ENCODE results near the gene PPL. TPM values are rescaled to one million over a fixed set of nuclear protein-coding genes. Genes with fewer than 3 reads are reported as not detected.

PPL gene
- total RNA-seq, 2 experiments from 2014 or later: 0.07 TPM; not detected in 1

- Mint-ChIP-seq H3K9me3 (peaks cover 20% of the 10 kb centered on the region), H3K27me3 (ENCODE audit: low read depth) (peaks cover 3% of the 10 kb centered on the region), H3K36me3 (ENCODE audit: low read depth) (peaks cover 4% of the 10 kb centered on the region), H3K4me1 (ENCODE audit: low read depth) (no peaks in the 10 kb centered on the region), H3K27ac (no peak overlapping the region), H3K4me3 (no peak overlapping the region)
- CTCF ChIA-PET: no interaction called here
- DNase-seq: no peak
- intact Hi-C loops (cut with micrococcal nuclease): no loop called here
Observed at GRCh38 chr16:4924593-4925292, 12.2 kb downstream of the PPL start.

- Mint-ChIP-seq H3K9me3 (peaks cover 20% of the 10 kb centered on the region), H3K4me3 (no peak overlapping the region), H3K27ac (no peak overlapping the region), H3K36me3 (ENCODE audit: low read depth) (peaks cover 4% of the 10 kb centered on the region), H3K27me3 (ENCODE audit: low read depth) (peaks cover 3% of the 10 kb centered on the region), H3K4me1 (ENCODE audit: low read depth) (no peaks in the 10 kb centered on the region)
- intact Hi-C loops (cut with micrococcal nuclease): no loop called here
- CTCF ChIA-PET: no interaction called here
- DNase-seq: no peak
Observed at GRCh38 chr16:4923853-4924252, 13.1 kb downstream of the PPL start.

GRCh38 chr16:4922721-4923342 is 14.1 kb downstream of the PPL start:
- Mint-ChIP-seq H3K4me1 (ENCODE audit: low read depth) (no peaks in the 10 kb centered on the region), H3K27ac (no peak overlapping the region), H3K36me3 (ENCODE audit: low read depth) (peaks cover 4% of the 10 kb centered on the region), H3K4me3 (no peak overlapping the region), H3K9me3 (peaks cover 20% of the 10 kb centered on the region), H3K27me3 (ENCODE audit: low read depth) (peaks cover 3% of the 10 kb centered on the region)
- no peak for DNase-seq
- intact Hi-C loops (cut with micrococcal nuclease): no loop called here
- CTCF ChIA-PET: no interaction called here

DNA sequence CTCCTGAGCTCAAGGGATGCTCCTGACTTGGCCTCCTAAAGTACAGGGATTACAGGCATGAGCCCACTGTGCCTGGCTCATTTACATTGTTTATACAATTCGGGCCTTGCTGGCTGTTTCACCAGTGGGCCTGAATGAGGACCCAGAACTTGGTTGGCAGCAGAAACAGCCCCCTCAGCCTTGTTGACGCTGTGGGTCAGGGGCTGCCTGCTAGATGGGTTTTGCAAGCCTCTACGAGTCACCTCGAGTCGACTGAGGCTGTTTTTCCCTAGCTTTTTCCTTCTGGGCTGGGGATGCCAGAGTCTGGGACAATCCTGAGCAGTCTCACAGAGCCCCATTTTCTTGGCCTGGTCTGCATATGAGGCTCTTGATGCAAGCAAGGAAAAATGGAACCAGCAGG is 16.1 kb downstream of the PPL start:
- Mint-ChIP-seq H3K4me3 (no peak overlapping the region), H3K36me3 (ENCODE audit: low read depth) (no peaks in the 10 kb centered on the region), H3K27me3 (ENCODE audit: low read depth) (peaks cover 3% of the 10 kb centered on the region), H3K27ac (no peak overlapping the region), H3K9me3 (peaks cover 4% of the 10 kb centered on the region), H3K4me1 (ENCODE audit: low read depth) (no peaks in the 10 kb centered on the region)
- intact Hi-C loops (cut with micrococcal nuclease): no loop called here
- DNase-seq: no peak
- CTCF ChIA-PET: no interaction called here

DNA sequence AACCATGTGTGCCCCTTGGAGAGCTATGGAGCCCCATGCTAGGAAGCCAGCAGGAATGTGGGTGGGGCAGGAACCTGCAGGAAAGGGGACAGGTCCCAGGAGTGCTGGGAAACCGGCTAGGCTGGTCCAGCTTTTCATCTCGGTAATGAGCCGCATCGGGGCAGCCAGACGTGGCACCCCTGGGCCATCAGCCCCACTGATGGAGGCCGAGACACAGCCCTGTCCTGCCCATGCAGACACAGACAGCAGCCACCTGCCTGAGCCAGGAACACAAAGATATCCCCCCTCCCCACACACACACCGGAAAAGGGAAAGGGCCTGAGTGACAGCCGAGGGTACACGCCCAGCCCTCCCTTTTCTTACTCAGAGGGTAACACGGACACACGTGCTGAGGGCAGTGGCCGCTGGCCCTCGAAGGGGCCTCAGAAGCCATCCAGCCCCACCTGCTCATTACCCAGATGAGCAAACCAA is 18.1 kb downstream of the PPL start:
- Mint-ChIP-seq H3K27ac (no peak overlapping the region), H3K27me3 (ENCODE audit: low read depth) (peaks cover 3% of the 10 kb centered on the region), H3K9me3 (no peaks in the 10 kb centered on the region), H3K4me3 (no peak overlapping the region), H3K4me1 (ENCODE audit: low read depth) (no peaks in the 10 kb centered on the region), H3K36me3 (ENCODE audit: low read depth) (no peaks in the 10 kb centered on the region)
- CTCF ChIA-PET: interaction anchor here (0.7 kb wide), 1 partner anchor 87 kb away, joined by 3 read pairs; no protein-coding TSS in a partner anchor
- intact Hi-C loops (cut with micrococcal nuclease): no loop called here
- DNase-seq: no peak

- CTCF ChIA-PET: interaction anchor here (1.1 kb wide), 1 partner anchor 39 kb away, joined by 3 read pairs; no protein-coding TSS in a partner anchor
- DNase-seq: no peak
- H3K9me3 Mint-ChIP-seq: no peaks in the 10 kb centered on the region
- no peaks in the 10 kb centered on the region for H3K4me1 Mint-ChIP-seq (ENCODE audit: low read depth)
- no peaks in the 10 kb centered on the region for H3K36me3 Mint-ChIP-seq (ENCODE audit: low read depth)
- H3K27me3 Mint-ChIP-seq (ENCODE audit: low read depth): no peaks in the 10 kb centered on the region
- no peak overlapping the region for H3K4me3 Mint-ChIP-seq
- intact Hi-C loops (cut with micrococcal nuclease): no loop called here
- no peak overlapping the region for H3K27ac Mint-ChIP-seq
Observed at GRCh38 chr16:4917117-4917516, 19.8 kb downstream of the PPL start.

DNA sequence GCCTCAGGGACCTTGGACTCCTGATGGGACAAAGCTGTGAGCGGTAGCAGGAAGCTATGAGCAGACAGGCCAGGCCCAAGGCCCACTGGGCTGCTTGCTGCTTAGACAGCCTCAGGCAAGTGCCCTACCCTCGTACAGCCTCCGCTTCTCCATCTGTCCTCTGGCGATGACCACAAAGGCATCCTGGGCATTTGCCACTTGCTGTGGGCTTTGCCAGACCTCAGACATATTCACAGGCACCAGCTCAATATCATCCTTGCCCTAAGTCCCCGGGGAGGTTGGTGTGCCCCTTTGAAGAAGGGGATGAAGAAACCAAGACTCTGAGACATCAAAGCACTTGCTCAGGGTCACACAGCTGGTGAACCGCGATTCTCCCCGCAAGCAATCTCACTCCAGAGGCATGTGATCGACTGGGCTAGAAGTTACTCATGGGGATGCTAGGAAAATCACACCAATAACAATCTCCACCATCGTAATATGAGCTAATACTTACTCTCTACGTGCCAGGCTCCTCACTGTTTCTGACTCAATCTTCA is 21.7 kb downstream of the PPL start:
- H3K27me3 Mint-ChIP-seq (ENCODE audit: low read depth): no peaks in the 10 kb centered on the region
- no peak overlapping the region for H3K27ac Mint-ChIP-seq
- no peaks in the 10 kb centered on the region for H3K4me1 Mint-ChIP-seq (ENCODE audit: low read depth)
- intact Hi-C loops (cut with micrococcal nuclease): no loop called here
- no peak overlapping the region for H3K4me3 Mint-ChIP-seq
- DNase-seq: no peak
- CTCF ChIA-PET: no interaction called here
- no peaks in the 10 kb centered on the region for H3K36me3 Mint-ChIP-seq (ENCODE audit: low read depth)
- no peaks in the 10 kb centered on the region for H3K9me3 Mint-ChIP-seq

DNA sequence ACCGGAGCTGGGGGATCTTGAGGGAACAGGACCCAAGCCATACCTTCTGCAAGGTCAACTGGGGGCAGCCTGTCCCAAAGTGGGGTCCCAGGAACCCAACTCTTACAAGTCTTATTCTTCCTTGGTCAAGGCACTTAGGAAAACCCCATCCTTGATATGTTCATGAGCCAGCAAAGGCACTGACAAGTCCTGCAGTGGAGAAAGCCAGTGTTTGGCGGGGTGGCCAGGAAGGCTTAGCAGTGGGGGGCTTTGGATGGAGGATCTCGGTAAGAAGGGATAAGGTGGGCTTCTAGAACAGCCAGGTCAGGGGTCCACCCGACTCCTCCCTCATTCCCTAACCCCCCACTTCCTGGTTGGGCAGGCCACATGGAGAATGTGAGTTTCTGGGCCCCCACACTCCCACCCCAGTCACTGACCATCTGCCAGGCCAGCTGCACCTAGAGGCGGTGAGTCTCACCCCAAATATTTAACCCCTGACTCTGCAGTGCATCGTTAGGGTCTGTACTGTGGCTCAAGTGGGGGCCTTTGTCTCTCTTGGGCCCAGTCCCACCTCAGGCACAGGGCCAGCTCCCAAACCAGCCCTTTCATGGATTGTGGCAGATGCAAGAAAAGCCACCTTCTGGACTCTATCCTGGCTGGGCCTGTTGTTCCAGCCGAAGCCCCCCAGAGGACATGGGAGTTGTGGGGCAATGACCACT is 22.3 kb downstream of the PPL start:
- H3K27ac Mint-ChIP-seq: no peak overlapping the region
- no peaks in the 10 kb centered on the region for H3K9me3 Mint-ChIP-seq
- DNase-seq: no peak
- no peaks in the 10 kb centered on the region for H3K4me1 Mint-ChIP-seq (ENCODE audit: low read depth)
- H3K4me3 Mint-ChIP-seq: no peak overlapping the region
- CTCF ChIA-PET: no interaction called here
- intact Hi-C loops (cut with micrococcal nuclease): no loop called here
- H3K27me3 Mint-ChIP-seq (ENCODE audit: low read depth): no peaks in the 10 kb centered on the region
- no peaks in the 10 kb centered on the region for H3K36me3 Mint-ChIP-seq (ENCODE audit: low read depth)

DNA sequence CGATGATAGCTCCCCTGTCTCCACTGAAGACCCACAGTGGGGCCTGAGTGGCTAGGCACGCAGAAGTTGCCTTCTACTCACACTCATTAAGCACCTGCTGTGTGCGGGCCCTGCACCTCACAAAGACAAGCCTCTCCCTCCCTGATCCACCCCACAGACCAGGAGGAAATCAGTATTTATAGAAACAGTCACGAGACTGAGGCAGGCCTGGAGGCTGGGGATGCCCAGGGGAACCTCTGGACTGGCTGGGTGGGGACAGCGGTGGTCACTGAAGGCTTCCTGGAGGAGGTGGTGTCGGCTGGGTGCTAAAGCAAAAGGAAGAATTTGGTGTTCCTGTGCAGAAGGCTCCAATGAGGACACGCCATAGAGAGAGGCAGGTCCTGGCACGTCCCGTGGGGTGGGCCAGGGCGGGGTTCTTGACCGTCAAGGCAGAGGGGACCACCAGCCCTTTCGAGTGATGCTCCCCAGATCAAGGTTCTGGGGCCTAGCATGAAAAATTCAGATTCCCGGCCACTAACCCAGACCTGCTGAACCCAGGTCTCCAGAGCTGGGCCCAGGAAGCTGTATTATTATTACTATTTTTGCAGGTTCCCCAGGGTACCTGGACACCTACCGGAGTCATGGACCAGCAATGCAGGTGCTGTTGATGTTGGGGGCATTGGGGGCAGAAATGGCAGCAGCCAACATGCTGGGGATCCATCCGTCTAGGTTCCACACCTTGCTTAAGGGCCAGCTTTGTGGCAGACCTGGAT is 23.0 kb downstream of the PPL start:
- no peaks in the 10 kb centered on the region for H3K4me1 Mint-ChIP-seq (ENCODE audit: low read depth)
- no peak overlapping the region for H3K27ac Mint-ChIP-seq
- CTCF ChIA-PET: no interaction called here
- no peak for DNase-seq
- no peaks in the 10 kb centered on the region for H3K27me3 Mint-ChIP-seq (ENCODE audit: low read depth)
- no peaks in the 10 kb centered on the region for H3K9me3 Mint-ChIP-seq
- intact Hi-C loops (cut with micrococcal nuclease): no loop called here
- no peak overlapping the region for H3K4me3 Mint-ChIP-seq
- no peaks in the 10 kb centered on the region for H3K36me3 Mint-ChIP-seq (ENCODE audit: low read depth)

DNA sequence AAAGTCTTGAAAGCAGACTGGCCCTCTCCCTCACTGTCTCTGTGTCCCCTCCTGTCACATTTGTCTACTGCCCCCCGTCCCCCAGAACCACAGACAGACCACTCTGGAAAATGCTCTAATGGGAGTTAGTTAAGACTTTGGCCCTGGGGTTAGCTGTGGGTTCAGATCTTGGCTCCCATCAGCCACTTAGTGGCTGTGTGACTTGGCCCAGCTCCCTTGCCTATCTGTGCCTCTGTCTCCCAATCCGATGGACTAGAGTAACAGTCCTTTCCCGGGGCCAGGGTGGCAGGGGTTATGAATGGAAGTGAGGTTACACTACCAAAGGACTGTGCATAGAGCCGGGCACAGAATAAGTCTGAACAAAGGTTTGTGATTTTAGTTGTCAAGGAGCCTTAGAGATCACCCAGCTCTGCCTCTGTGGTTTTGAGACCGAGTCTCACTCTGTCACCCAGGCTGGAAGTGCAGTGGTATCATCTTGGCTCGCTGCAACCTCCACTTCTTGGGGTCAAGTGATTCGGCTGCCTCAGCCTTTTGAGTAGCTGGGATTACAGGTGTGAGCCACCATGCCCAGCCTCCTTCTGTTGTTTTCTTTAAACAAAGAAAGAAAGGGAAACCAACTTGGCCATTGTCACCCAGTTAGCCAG is 23.7 kb downstream of the PPL start:
- Mint-ChIP-seq H3K4me3 (no peak overlapping the region), H3K4me1 (ENCODE audit: low read depth) (no peaks in the 10 kb centered on the region), H3K27me3 (ENCODE audit: low read depth) (no peaks in the 10 kb centered on the region), H3K9me3 (no peaks in the 10 kb centered on the region), H3K36me3 (ENCODE audit: low read depth) (no peaks in the 10 kb centered on the region), H3K27ac (no peak overlapping the region)
- DNase-seq: no peak
- intact Hi-C loops (cut with micrococcal nuclease): no loop called here
- CTCF ChIA-PET: interaction anchor here (0.6 kb wide), 1 partner anchor 275 kb away, joined by 3 read pairs; no protein-coding TSS in a partner anchor

DNA sequence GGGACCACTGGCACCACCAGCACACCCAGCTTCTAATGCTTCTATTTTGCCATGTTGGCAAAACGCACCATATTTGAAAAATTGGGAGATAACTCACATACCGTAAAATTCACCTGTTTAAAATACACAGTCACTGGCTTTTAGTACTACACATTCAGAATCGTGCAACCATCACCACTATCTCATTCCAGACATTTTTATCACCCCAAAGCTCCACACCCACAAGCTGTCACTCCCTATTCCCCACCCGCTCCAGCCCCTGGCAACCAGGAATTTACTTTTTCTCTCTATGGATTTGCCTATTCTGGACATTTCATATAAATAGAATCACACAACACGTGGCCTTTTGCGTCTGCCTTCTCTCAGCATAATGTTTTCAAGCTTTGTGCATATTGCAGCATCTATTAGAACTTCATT is 25.0 kb downstream of the PPL start:
- no peaks in the 10 kb centered on the region for H3K4me1 Mint-ChIP-seq (ENCODE audit: low read depth)
- no peak for DNase-seq
- CTCF ChIA-PET: no interaction called here
- H3K36me3 Mint-ChIP-seq (ENCODE audit: low read depth): no peaks in the 10 kb centered on the region
- H3K4me3 Mint-ChIP-seq: no peak overlapping the region
- intact Hi-C loops (cut with micrococcal nuclease): no loop called here
- H3K27ac Mint-ChIP-seq: no peak overlapping the region
- H3K27me3 Mint-ChIP-seq (ENCODE audit: low read depth): no peaks in the 10 kb centered on the region
- H3K9me3 Mint-ChIP-seq: no peaks in the 10 kb centered on the region

GRCh38 chr16:4910828-4911227 is 26.1 kb downstream of the PPL start:
- Mint-ChIP-seq H3K27me3 (ENCODE audit: low read depth) (no peaks in the 10 kb centered on the region), H3K4me1 (ENCODE audit: low read depth) (no peaks in the 10 kb centered on the region), H3K4me3 (no peak overlapping the region), H3K36me3 (ENCODE audit: low read depth) (no peaks in the 10 kb centered on the region), H3K9me3 (no peaks in the 10 kb centered on the region), H3K27ac (no peak overlapping the region)
- CTCF ChIA-PET: no interaction called here
- intact Hi-C loops (cut with micrococcal nuclease): no loop called here
- DNase-seq: no peak
